ENCODE measurements around the gene MRPL21. TPM values are rescaled to one million over a fixed set of nuclear protein-coding genes. Genes with fewer than 3 reads are reported as not detected.
A peak's percentile ranks its signal among the peaks of the same experiment; 100 is the strongest.

Gene MRPL21
- total RNA-seq, result 37.2 and 97.8 TPM in 2 replicates

- peak; percentile 47 for DNase-seq (ENCODE audit: low read depth)
Observed at GRCh38 chr11:68903288-68904247, at the start of gene MRPL21, which contains the start of gene IGHMBP2. Gene MRPL21, minus strand, starts transcription at chr11:68903832. Its CDS starts 22 bp downstream, at chr11:68903810. Gene IGHMBP2, plus strand, starts transcription at chr11:68903891. Its CDS starts 62 bp downstream, at chr11:68903953.

GRCh38 chr11:68950762-68951161 is 47.1 kb upstream of the MRPL21 start:
- DNase-seq (ENCODE audit: low read depth), result no peak

DNA sequence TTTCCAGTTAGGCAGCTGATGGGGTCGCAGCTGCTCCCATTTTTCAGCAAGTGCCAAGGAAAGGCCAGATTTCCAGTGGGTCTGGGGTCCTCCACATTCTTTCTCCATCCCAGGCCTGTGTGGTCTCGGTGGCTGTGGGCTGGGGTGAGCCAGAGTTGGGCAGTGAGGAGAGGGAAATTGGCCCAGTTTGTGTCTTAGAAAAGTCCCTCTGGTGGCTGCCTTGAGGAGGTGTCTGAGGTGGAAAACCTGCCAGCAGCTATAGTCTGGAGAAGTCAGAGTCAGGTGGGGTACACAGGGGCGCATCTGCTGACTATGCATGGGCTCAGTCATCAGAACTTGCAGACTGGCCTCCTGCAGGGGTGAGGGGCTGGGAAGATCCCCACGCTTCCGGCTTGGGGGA is 46.6 kb upstream of the MRPL21 start:
- peak; percentile 4 for DNase-seq (ENCODE audit: low read depth)

DNA sequence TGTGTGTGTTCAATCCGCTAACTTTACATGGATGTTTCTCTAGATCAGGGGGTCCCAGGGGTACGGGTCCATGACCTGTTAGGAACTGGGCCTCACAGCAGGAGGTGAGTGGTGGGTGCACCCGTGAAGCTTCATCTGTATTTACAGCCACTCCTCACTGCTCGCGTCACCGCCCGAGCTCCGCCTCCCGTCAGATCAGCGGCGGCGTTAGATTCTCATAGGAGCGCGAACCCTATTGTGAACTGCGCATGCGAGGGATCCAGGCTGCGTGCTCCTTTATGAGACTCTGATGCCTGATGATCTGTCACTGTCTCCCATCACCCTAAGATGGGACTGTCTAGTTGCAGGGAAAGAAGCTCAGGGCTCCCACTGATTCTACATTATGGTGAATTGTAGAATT is 45.3 kb upstream of the MRPL21 start:
- no peak for DNase-seq (ENCODE audit: low read depth)

DNA sequence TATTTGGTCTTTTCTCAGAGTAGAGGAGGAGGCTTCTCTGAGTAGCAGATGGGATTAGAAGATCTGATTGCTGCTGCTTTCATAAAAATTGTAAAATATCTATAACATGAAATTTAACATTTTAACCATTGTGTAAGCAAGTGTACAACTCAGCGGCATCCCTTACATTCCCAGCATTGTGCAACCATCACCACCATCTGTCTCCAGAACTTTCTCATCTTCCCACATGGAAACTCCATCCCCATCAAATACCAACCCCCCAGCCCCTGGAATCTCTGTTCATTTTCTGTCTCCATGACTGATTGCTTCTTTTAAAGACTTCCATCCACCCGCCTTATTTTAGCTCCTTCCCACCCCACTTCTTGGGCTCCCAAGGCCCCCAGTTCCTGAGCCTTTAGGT is 44.9 kb upstream of the MRPL21 start:
- DNase-seq (ENCODE audit: low read depth), result no peak

DNA sequence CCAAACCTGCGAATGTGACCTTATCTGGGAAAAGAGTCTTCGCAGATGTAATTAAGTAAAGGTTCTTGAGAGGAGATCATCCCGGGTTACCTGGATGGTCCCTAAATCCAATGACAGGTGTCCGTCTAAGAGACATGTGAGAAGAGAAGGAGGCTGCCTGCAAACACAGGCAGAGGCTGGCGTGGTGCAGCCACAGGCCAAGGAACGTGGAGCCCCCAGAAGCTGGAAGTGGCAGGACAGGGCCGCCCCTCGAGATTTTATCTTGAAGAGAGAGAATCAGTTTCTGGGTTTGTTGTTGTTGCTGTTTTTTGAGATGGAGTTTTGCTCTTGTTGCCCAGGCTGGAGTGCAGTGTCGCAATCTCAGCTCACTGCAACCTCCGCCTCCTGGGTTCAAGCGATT is 43.5 kb upstream of the MRPL21 start:
- no peak for DNase-seq (ENCODE audit: low read depth)

- peak; percentile 92 for DNase-seq (ENCODE audit: low read depth)
Observed at GRCh38 chr11:68946416-68947090, 42.9 kb upstream of the MRPL21 start.

- DNase-seq (ENCODE audit: low read depth), result no peak
Observed at GRCh38 chr11:68942751-68943271, 39.2 kb upstream of the MRPL21 start.

GRCh38 chr11:68942095-68942620 is 38.5 kb upstream of the MRPL21 start:
- no peak for DNase-seq (ENCODE audit: low read depth)

DNA sequence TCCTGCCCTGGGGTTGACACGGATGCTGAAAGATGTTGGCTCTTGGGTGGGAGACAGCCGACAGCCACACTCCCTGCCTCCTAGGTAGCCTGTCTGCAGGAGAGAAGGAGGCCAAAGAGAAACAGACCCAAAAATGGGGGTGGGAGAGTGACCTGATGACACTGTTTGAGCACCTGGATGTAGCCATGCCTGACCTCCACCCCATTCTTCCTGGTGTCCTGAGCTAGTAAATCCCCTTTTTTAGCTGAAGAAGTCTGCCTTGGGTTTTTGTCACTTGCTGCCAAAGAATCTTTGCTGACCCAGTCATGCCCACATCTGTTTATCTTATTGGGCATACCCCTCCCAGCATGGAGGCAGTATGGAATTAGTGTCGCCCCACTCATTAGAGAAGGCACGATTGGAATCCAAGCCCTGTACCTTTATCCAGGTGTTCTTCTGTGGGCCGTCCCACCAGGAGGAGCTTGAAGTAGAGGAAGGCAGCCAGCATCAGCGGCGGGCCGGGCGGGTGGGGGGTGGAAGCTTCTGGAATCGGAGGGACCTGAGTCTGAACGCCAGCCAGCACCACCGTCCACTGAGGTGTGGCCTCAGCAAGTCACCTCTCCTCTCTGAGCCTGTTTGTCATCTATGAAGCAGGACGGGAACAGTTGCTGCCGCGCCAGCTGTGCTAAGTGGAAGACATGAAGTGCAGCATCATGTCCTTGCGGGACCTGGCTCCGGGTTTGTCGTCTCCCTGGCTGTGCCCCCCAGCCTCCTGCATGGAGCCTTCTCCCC is 37.9 kb upstream of the MRPL21 start:
- no peak for DNase-seq (ENCODE audit: low read depth)

GRCh38 chr11:68940651-68941323 is 37.2 kb upstream of the MRPL21 start:
- DNase-seq (ENCODE audit: low read depth), result no peak

GRCh38 chr11:68939583-68940555 is 36.2 kb upstream of the MRPL21 start:
- DNase-seq (ENCODE audit: low read depth), result no peak

DNA sequence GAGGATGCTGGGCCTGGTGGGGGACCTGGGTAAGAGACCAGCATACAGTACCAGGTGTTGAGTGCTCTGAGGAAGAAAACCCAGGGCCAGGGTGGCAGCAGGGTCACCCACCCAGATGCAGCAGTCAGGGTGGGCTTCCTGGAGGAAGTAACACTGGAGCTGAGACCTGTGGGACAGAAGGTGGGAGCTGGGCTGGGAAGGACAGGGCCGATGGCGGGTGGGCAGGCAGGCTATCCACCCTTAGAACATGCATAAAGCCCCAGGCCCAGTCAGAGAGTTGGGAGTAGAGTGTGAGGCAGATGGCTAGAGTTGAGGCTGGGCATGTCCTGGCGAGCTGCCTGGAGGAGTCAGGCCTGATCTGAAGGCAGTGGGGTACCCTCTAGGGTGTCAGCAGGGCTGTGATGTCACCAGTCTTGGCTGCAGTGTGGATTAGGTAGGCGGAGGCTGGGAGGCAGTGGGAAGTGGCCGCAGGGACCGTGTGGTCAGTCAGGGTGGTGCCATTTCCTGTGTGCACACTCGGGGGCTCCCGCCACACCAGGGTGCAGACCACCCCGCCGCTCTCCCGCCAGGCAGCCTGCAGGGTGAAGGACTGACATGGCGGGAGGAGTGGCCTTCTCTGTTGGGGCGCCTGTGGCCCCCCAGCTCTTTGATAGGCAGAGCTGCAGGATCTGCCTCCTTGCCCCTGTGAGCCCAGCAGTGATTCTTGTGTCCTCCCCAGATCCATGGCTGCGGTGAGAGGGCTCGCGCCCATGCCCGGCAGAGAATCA is 35.4 kb upstream of the MRPL21 start:
- DNase-seq (ENCODE audit: low read depth), result no peak

GRCh38 chr11:68938088-68938487 is 34.5 kb upstream of the MRPL21 start:
- no peak for DNase-seq (ENCODE audit: low read depth)

- DNase-seq (ENCODE audit: low read depth), result no peak
Observed at GRCh38 chr11:68936676-68937620, 33.3 kb upstream of the MRPL21 start.

GRCh38 chr11:68936358-68936636 is 32.7 kb upstream of the MRPL21 start:
- DNase-seq (ENCODE audit: low read depth), result no peak

GRCh38 chr11:68935516-68936357 is 32.1 kb upstream of the MRPL21 start:
- no peak for DNase-seq (ENCODE audit: low read depth)
